HG03432 (cell line): ENCODE measurements around the gene TUSC2.
A peak's percentile ranks its signal among the peaks of the same experiment; 100 is the strongest.

ENCODE experiments used
- ATAC-seq: cut with Tn5 transposase; IDR thresholded peaks from one replicate; pipeline ENCODE4 v1.9.1; 2021; ENCODE audit warnings: mild to moderate bottlenecking, moderate library complexity; ENCODE audit not compliant: unreplicated experiment

Gene TUSC2

GRCh38 chr3:50337175-50337861 is 9.3 kb upstream of the TUSC2 start:
- peak; percentile 76 for ATAC-seq

DNA sequence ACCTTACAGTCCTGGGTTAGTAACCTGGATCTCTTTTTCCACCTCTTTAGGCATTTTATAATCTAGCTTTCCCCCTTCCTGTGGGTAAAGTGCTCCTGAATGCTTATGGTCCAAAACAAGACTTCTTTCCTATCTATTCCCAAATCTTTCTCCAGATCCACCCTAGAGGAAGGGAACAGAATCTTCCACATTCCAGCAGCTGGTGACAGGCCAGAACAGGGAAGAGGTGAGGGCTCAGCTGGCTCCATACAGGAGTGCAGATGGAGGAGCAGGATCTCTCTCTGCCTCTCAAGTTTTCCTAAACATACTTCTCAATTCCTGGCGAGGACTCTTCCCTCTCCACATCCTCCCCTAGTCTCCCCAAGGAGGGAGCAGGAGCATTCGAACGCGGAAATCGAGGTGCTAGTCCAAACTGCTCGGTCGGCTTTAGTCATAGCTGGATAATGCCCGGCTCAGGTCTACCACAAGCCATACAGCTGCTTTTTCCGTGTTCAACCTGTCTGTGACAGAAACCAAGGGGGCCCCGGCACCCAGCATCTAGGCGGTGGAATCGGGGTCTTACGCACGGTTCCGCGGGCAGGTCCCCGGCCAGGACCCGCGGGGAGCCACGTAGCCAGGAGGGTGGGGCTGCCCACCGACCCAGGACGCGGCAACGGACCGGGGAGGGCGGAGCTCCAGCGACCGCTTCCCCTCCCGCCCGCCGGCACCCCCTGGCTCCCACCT is 8.6 kb upstream of the TUSC2 start:
- ATAC-seq: peak; percentile 39

DNA sequence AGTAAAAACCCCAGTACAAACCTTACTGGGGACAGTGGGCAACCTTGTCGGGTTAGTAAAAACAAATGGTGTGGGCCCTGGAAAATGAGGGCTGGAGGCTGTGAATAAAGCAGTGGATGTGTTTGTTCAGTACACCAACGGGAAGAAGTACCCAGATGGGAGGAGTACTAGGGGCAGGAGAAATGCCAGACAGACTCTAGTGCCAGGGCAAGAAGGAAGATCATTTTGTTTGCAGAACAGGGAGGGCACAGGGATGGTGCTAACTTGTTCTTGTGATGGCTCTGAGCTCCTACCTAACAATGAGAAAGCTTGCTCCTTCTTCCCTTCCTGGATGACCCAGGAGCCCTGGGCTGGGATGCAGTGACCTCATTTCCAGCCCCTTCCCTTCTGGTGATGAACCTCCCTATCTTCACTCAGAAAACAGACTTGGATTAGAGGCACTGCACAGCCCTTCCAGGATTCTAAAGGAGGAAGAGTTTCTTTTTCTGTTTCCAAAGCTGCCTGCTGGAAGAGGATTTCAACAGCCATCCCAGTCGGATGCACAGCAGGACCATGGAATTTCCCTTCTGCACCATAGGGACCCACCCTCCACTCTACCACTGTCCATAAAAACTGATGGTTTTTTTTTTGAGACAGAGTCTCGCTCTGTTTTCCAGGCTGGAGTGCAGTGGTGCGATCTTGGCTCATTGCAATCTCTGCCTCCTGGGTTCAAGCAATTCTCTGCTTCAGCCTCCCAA is 6.5 kb upstream of the TUSC2 start:
- ATAC-seq: no peak

GRCh38 chr3:50333744-50334328 is 5.8 kb upstream of the TUSC2 start:
- no peak for ATAC-seq

DNA sequence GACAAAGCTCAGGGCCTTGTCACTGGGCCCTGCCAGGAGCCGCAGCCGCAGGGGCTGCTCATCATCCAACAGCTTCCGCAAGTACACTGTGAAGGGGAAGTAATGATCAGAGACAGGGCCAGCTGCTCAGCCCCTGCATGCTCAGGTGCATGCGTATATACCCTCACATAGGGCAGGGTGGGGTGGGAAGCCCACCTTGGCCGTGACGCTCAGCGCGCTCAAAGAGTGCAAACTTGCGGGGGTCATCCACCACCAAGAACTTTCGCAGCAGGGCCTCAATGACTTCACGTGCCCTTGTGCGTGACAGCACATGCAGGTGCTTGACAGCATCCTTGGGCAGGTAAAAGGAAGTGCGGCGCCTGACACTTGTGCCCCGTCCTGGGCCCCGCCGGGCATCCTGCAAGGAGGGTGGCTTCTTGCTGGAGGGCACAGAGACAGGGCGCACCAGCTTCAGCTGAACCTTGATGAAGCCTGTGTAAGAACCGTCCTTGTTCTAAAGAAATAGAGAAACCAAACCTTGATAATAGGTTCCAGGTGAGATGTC is 3.4 kb upstream of the TUSC2 start:
- no peak for ATAC-seq

- no peak for ATAC-seq
Measured at GRCh38 chr3:50330330-50330729, 2.3 kb upstream of the TUSC2 start.

GRCh38 chr3:50327129-50327528 is 894 bp downstream of the TUSC2 start:
- ATAC-seq: no peak

DNA sequence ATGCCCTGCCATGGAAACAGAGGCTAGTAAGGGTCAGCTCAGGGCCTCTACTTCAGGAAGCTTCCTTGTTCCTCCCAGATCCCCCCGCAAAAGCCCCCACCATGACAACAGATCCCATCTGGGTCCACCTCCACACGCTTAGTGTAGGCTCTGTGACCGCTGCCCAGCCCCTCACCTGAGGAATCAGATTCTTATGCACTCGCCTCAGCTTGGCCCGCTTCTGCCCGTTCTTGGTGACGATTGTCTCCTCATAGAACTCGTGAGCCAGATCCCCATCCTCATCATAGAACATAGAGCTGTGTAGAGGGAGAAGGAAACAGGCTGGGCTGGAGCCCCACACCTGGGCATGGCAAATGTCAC is 1.9 kb downstream of the TUSC2 start:
- ATAC-seq: no peak

GRCh38 chr3:50325497-50326181 is 2.4 kb downstream of the TUSC2 start:
- no peak for ATAC-seq

GRCh38 chr3:50325113-50325480 is 2.9 kb downstream of the TUSC2 start:
- ATAC-seq: no peak

DNA sequence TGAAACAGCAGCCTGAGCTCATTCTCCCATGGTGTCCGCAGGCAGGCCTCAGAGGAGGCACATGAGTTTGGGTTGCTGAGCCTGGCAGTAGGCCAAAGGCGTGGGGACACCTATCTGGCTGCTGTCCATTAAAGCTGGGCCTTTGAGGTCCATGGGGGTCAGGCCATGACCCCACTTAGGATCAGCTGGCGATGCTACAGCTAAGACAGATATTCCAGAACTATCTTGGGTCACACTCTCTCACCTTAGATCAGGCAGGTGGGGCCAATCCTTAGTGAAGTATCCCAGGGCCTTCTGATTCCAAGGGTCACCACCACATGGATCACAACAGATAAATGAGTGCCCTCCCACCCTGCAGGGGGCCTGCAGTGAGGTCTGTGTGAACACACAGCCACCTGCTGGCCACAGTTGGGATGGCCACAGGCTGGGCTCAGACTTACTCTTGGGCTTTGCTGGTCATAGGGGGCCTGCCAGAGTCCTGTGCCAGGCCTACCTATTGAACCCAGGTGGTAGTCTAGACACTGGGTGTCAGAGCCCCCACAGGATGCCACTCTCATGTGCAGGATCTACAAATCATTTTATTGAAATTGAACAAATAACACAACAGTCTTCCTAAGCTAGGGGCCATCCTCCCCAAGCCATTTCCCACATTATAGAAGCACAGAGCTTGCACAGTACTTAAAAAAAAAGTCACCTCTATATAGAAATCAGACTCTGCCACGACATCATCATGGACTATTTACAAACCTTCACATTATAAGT is 3.5 kb downstream of the TUSC2 start:
- ATAC-seq: no peak

- no peak for ATAC-seq
Measured at GRCh38 chr3:50323614-50324199, 4.3 kb downstream of the TUSC2 start.

DNA sequence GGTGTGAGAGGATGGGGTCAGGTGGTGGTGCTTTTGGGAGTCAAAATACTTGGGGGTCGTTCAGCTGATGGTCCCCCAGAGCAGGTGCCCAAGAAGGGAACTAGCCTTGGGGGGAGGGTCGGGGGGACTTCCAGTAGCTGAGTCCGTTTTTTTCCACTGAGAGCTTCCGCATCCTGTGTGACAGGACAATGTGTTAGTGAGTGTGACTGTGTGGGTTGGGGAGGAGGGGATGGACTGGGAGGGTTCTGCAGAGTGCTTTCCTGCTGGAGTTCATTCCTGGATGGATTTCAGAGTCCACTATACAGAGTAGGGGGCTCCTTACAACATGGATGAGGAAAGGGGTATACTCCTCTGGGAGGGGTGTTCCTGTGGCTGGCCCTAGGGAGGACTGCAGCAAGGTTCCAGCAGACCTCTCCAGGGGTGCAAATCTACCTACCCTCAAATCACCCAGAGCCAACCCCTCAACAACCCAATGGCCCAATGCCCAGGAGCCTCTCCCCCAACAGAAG is 4.9 kb downstream of the TUSC2 start:
- ATAC-seq: no peak

- no peak for ATAC-seq
Measured at GRCh38 chr3:50322386-50323091, 5.5 kb downstream of the TUSC2 start, which contains the start of gene HYAL2. HYAL2 (minus strand) TSS chr3:50322745; CDS start chr3:50320489, 2,256 bp downstream.

DNA sequence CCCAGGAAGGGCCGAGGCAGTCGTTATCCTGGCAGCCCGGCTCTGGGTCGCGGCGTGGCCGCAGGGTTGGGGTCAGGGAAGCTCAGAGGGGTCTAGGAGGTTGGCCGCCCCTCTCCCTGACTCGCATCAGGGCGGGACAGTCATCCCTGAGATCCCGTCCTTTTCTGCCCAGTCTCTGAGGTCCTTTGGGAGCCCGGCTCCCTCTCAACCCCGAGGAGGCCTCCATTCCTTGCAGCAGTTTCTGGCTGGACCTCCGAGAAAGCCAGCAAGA is 6.0 kb downstream of the TUSC2 start:
- no peak for ATAC-seq

GRCh38 chr3:50321336-50322114 is 6.5 kb downstream of the TUSC2 start:
- peak; percentile 84 for ATAC-seq

DNA sequence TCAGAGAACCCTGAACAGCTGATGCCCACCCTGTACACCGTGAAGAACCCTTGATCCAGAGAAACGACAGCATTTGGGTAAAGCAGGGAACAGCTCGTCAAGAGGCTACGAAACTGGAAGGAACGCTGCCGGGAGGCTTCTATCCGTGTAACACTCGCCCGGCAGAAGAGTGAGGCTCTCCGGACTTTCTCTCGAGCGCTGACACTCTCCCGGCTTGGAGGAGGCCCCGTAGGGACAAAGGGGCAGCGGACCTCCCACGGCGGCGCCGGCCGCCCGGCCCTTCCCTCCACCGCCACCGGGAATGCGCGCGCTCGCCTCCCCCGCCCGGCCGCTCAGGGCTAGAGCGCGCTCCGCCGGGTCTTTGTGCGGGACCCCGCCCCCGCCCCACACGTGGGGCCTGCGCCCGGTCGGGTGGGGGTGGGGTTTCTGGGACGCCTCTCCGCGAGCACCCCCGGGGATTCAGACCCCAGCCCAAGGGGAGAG is 7.1 kb downstream of the TUSC2 start:
- peak; percentile 53 for ATAC-seq
